ENCODE data around the gene UFM1. TPM values are rescaled to one million over a fixed set of nuclear protein-coding genes. Genes with fewer than 3 reads are reported as not detected.

The UFM1 gene
- total and polyA plus RNA-seq, 2 of the 13 experiments (the other 11 are each of a cell fraction or from before 2014, with no cell fraction given): 42.6 to 47.0 TPM

GRCh38 chr13:38349390-38350113, at the start of gene UFM1 (continued):
- TF ChIP-seq UBTF (CRISPR knock-in tag; IDR thresholded peaks at IDR 0.05) (peak; percentile 50), TBL1XR1 (IDR thresholded peaks at IDR 0.05; ENCODE audit: borderline replicate concordance, low read length, partially characterized antibody) (no peak), ZNF136 (CRISPR knock-in tag; IDR thresholded peaks at IDR 0.05; ENCODE audit: low read depth) (no peak), ATF5 (CRISPR knock-in tag; IDR thresholded peaks at IDR 0.05; ENCODE audit: low read depth) (no peak), NFYC (CRISPR knock-in tag; IDR thresholded peaks at IDR 0.05) (no peak), KDM3A (CRISPR knock-in tag; IDR thresholded peaks at IDR 0.05; ENCODE audit: low read depth) (no peak), ATAD3A (CRISPR knock-in tag; IDR thresholded peaks at IDR 0.05) (no peak), CREB1 (IDR thresholded peaks at IDR 0.05) (0 out of 2 replicates have a peak, but pooled peaks have one; percentile 10), CREB1 (CRISPR knock-in tag; IDR thresholded peaks at IDR 0.05) (peak; percentile 91), ZNF446 (CRISPR knock-in tag; IDR thresholded peaks at IDR 0.05) (no peak), HMG20B (CRISPR knock-in tag; conservative IDR thresholded peaks at IDR 0.05) (no peak), SOX13 (IDR thresholded peaks at IDR 0.05) (no peak), SOX13 (CRISPR knock-in tag; conservative IDR thresholded peaks at IDR 0.05 in 1 of 2, IDR thresholded peaks at IDR 0.05 in 1 of 2) (no peak), KLF13 (CRISPR knock-in tag; IDR thresholded peaks at IDR 0.05) (0 out of 2 replicates have a peak, but pooled peaks have one; percentile 45), PHF8 (CRISPR knock-in tag; IDR thresholded peaks at IDR 0.05) (peak; percentile 89), MYPOP (CRISPR knock-in tag; IDR thresholded peaks at IDR 0.05) (peak; percentile 56; the same call in 1 of the 2 replicates), ZNF598 (CRISPR knock-in tag; IDR thresholded peaks at IDR 0.05; ENCODE audit: borderline replicate concordance) (peak; percentile 59; the same call in 1 of the 2 replicates), ZSCAN29 (CRISPR knock-in tag; conservative IDR thresholded peaks at IDR 0.05) (no peak), GMEB2 (CRISPR knock-in tag; IDR thresholded peaks at IDR 0.05; ENCODE audit: low read depth) (0 out of 2 replicates have a peak, but pooled peaks have one; percentile 23), MIER3 (CRISPR knock-in tag; IDR thresholded peaks at IDR 0.05; ENCODE audit: borderline replicate concordance) (no peak), ZSCAN5A (CRISPR knock-in tag; IDR thresholded peaks at IDR 0.05; ENCODE audit: borderline replicate concordance) (no peak)

Data from HepG2 (cell line).